GM12878 (cell line): ENCODE measurements around the gene MRAS. TPM values are rescaled to one million over a fixed set of nuclear protein-coding genes. Genes with fewer than 3 reads are reported as not detected.

Source experiments
- ATF3 ChIP-seq: IDR thresholded peaks from 2 replicates; pipeline ENCODE4 v1.6.1; 2011; ENCODE audit warnings: low read depth, mild to moderate bottlenecking, low read length, moderate library complexity, borderline replicate concordance; ENCODE audit errors: extremely low read depth
- BRCA1 ChIP-seq: IDR thresholded peaks from 2 replicates; pipeline ENCODE4 v1.6.1; 2011; ENCODE audit warnings: low read depth, low read length, improper control_type of control experiment
- CHD1 ChIP-seq: IDR thresholded peaks from 2 replicates; pipeline ENCODE4 v1.6.1; 2012; ENCODE audit warnings: low read depth, low read length, improper control_type of control experiment
- CREB1 ChIP-seq: IDR thresholded peaks from 2 replicates; pipeline ENCODE4 v1.6.1; 2012; ENCODE audit warnings: low read depth, mild to moderate bottlenecking, inconsistent platforms
- CREM ChIP-seq: IDR thresholded peaks from 2 replicates; pipeline ENCODE4 v1.6.1; 2014; ENCODE audit warnings: antibody characterized with exemption, low read depth
- ETV6 ChIP-seq, 2 experiments: fragments of 450-650 bp in 1 of 2; IDR thresholded peaks in 1 of 2; conservative IDR thresholded peaks in 1 of 2; 2 replicates each; pipeline ENCODE4 v1.6.1; 2014; ENCODE audit warnings: antibody characterized with exemption in 1 of 2, borderline replicate concordance in 1 of 2, low read depth in 1 of 2, mild to moderate bottlenecking in 1 of 2, moderate library complexity in 1 of 2
- FOXK2 ChIP-seq: fragments of 450-650 bp; IDR thresholded peaks from 2 replicates; pipeline ENCODE4 v1.6.1; 2017; ENCODE audit warnings: mild to moderate bottlenecking, moderate library complexity
- IRF3 ChIP-seq: fragments of 450-650 bp; IDR thresholded peaks from 2 replicates; pipeline ENCODE4 v1.6.1; 2014; ENCODE audit warnings: mild to moderate bottlenecking
- JUNB ChIP-seq: IDR thresholded peaks from 2 replicates; pipeline ENCODE4 v1.6.1; 2016; ENCODE audit warnings: antibody characterized with exemption, mild to moderate bottlenecking
- KLF5 ChIP-seq: fragments of 450-650 bp; IDR thresholded peaks from 2 replicates; pipeline ENCODE4 v1.6.1; 2014; ENCODE audit warnings: mild to moderate bottlenecking; ENCODE audit not compliant: partially characterized antibody
- MAX ChIP-seq: IDR thresholded peaks from 2 replicates; pipeline ENCODE4 v1.6.1; 2012; ENCODE audit warnings: low read depth, low read length, improper control_type of control experiment
- RBBP5 ChIP-seq: fragments of 200-600 bp; sonication (generic); conservative IDR thresholded peaks from 2 replicates; pipeline ENCODE4 v1.6.1; 2016
- SIN3A ChIP-seq: IDR thresholded peaks from 2 replicates; pipeline ENCODE4 v1.6.1; 2012; ENCODE audit warnings: low read depth, low read length, improper control_type of control experiment
- SIX5 ChIP-seq: IDR thresholded peaks from 2 replicates; pipeline ENCODE4 v1.6.1; 2011; ENCODE audit warnings: mild to moderate bottlenecking, low read depth, low read length, moderate library complexity; ENCODE audit not compliant: severe bottlenecking
- ZBTB11 ChIP-seq: fragments of 450-650 bp; formaldehyde crosslinking; IDR thresholded peaks from 2 replicates; pipeline ENCODE4 v1.5.0; 2022; ENCODE audit warnings: mild to moderate bottlenecking, missing genetic modification characterization
- ZBTB33 ChIP-seq: fragments of 450-650 bp; IDR thresholded peaks from 2 replicates; pipeline ENCODE4 v1.6.1; 2017; ENCODE audit warnings: mild to moderate bottlenecking
- ZZZ3 ChIP-seq: IDR thresholded peaks from 2 replicates; pipeline ENCODE4 v1.6.1; 2011; ENCODE audit warnings: low read depth; ENCODE audit not compliant: control insufficient read depth, insufficient read length
- polyA plus RNA-seq, 11 experiments: library from polyadenylated mRNA; depleted of rRNA in 4 of 11; unstranded in 6 of 11; stranded (reverse) in 5 of 11; fragments of >200 nt; fragmentation: Nextera tagmentation in 4 of 11; fragmentation: Illumina TruSeq in 1 of 11; extraction: Ambion mirVana in 4 of 11; extraction: Trizol in 1 of 11; gene quantifications; 1 replicate in 1 of 11; 2 replicates in 10 of 11; pipeline versions ENCODE4 v1.2.1 to v1.2.3, GENCODE V29; 2011 to 2016; ENCODE audit warnings: inconsistent platforms in 2 of 11, missing spikeins in 2 of 11, low read depth in 1 of 11
- total RNA-seq, 4 experiments: library from RNA; depleted of rRNA in 3 of 4; stranded (reverse); fragments of >200 nt in 3 of 4; fragmentation: Illumina TruSeq in 1 of 4; extraction: Trizol in 1 of 4; gene quantifications; 2 replicates each; pipeline versions ENCODE4 v1.2.1 to v1.2.3, GENCODE V29; 2013 to 2021

The MRAS gene
- total and polyA plus RNA-seq, 10 of the 15 experiments (the other 5 are each of a cell fraction or from before 2014, with no cell fraction given), result 0.01 to 0.44 (median 0.17) TPM; not detected in 6

- TF ChIP-seq SIX5 (no peak), IRF3 (no peak), ZZZ3 (no peak), CREM (peak; percentile 39; the same call in 1 of the 2 replicates), BRCA1 (no peak), FOXK2 (no peak; the same call in 1 of the 2 replicates), CREB1 (peak; percentile 55), KLF5 (no peak), RBBP5 (no peak), SIN3A (no peak), ETV6 (conservative IDR thresholded peaks at IDR 0.05 in 1 of 2, IDR thresholded peaks at IDR 0.05 in 1 of 2; ENCODE audit: borderline replicate concordance in 1 of 2, low read depth in 1 of 2) (no peak), ZBTB33 (no peak), ZBTB11 (CRISPR knock-in tag) (no peak), JUNB (peak; percentile 81), CHD1 (no peak), MAX (no peak), ATF3 (no peak)
Observed at GRCh38 chr3:138371070-138371965, 22.9 kb downstream of the MRAS start (continued).
